H1 (cell line): ENCODE measurements around the gene GABRB2. TPM values are rescaled to one million over a fixed set of nuclear protein-coding genes. Genes with fewer than 3 reads are reported as not detected.

Experiments
- CTCF ChIA-PET: fragments of 300-600 bp; sonication (Branson Sonifier 250); formaldehyde crosslinking; loops from one replicate; lab custom pipeline; 2021; ENCODE audit not compliant: partially characterized antibody; lab: Charles Lee
- POLR2A ChIA-PET: fragments of 300-600 bp; sonication (Branson Sonifier 250); formaldehyde crosslinking; loops from one replicate; lab custom pipeline; 2021; ENCODE audit warnings: inconsistent platforms; ENCODE audit not compliant: partially characterized antibody; lab: Charles Lee
- DNase-seq, 2 experiments: peaks; one replicate each; pipeline versions ENCODE4 v3.0.0 to v3.0.0-alpha.2; 2010 to 2022; ENCODE audit warnings: low spot score in 2 of 2, low read depth in 1 of 2, mixed read lengths in 1 of 2
- FAIRE-seq: peaks from 2 replicates; lab custom pipeline; 2011; peaks lifted over from hg19 to GRCh38; lab: Jason Lieb, UNC
- H2AFZ ChIP-seq: 2 replicates; pipeline ENCODE4 v1.8.1; 2012; ENCODE audit warnings: low read length, inconsistent platforms
- H2AK5ac ChIP-seq: 2 replicates; pipeline ENCODE4 v1.6.1; 2013; ENCODE audit warnings: low read depth, low read length
- H2BK120ac ChIP-seq: replicated peaks from 2 replicates; pipeline ENCODE3; 2013; ENCODE audit warnings: low read depth, low read length, inconsistent platforms
- H2BK12ac ChIP-seq: 2 replicates; pipeline ENCODE4 v1.6.1; 2013; ENCODE audit warnings: low read depth, low read length
- H2BK15ac ChIP-seq: 2 replicates; pipeline ENCODE4 v1.6.1; 2013; ENCODE audit warnings: low read length
- H2BK20ac ChIP-seq: 2 replicates; pipeline ENCODE4 v1.6.1; 2013; ENCODE audit warnings: low read length
- H2BK5ac ChIP-seq: 2 replicates; pipeline ENCODE4 v1.6.1; 2013; ENCODE audit warnings: low read depth, low read length
- H3K14ac ChIP-seq: 2 replicates; pipeline ENCODE4 v1.6.1; 2013; ENCODE audit warnings: inconsistent platforms; ENCODE audit not compliant: insufficient read length
- H3K18ac ChIP-seq: 2 replicates; pipeline ENCODE4 v1.6.1; 2013; ENCODE audit warnings: low read length; ENCODE audit errors: extremely low read depth
- H3K23ac ChIP-seq: 2 replicates; pipeline ENCODE4 v1.6.1; 2013; ENCODE audit warnings: inconsistent platforms; ENCODE audit not compliant: insufficient read length
- H3K23me2 ChIP-seq: 2 replicates; pipeline ENCODE4 v1.6.1; 2013; ENCODE audit warnings: low read depth, low read length
- H3K27ac ChIP-seq: 2 replicates; pipeline ENCODE4 v1.6.1; 2011; ENCODE audit warnings: low read depth, low read length, inconsistent platforms
- H3K27me3 ChIP-seq, 4 experiments: replicated peaks in 1 of 4; 1 replicate in 1 of 4; 2 replicates in 3 of 4; pipeline versions ENCODE4 v1.6.1 to v1.8.1; 2011 to 2013; ENCODE audit warnings: low read length in 3 of 4, mild to moderate bottlenecking in 3 of 4, inconsistent platforms in 2 of 4, mixed read lengths in 2 of 4, moderate library complexity in 1 of 4; ENCODE audit not compliant: control insufficient read depth in 3 of 4, insufficient read depth in 3 of 4; ENCODE audit errors: extremely low read depth in 1 of 4
- H3K36me3 ChIP-seq, 4 experiments: 2 replicates each; pipeline versions ENCODE4 v1.6.1 to v1.8.1; 2011 to 2013; ENCODE audit warnings: mild to moderate bottlenecking in 4 of 4, low read length in 3 of 4, moderate library complexity in 2 of 4, control low read depth in 1 of 4, inconsistent platforms in 1 of 4; ENCODE audit not compliant: insufficient read depth in 4 of 4, control insufficient read depth in 2 of 4
- H3K4ac ChIP-seq: replicated peaks from 2 replicates; pipeline ENCODE3; 2013; ENCODE audit warnings: low read length, low read depth, mixed read lengths, inconsistent platforms; ENCODE audit not compliant: insufficient read length
- H3K4me1 ChIP-seq, 4 experiments: replicated peaks in 1 of 4; 1 replicate in 1 of 4; 2 replicates in 3 of 4; pipeline versions ENCODE4 v1.6.1 to v1.8.1; 2011 to 2013; ENCODE audit warnings: low read length in 3 of 4, inconsistent platforms in 2 of 4, mixed read lengths in 1 of 4; ENCODE audit not compliant: insufficient read depth in 4 of 4, control insufficient read depth in 3 of 4
- H3K4me2 ChIP-seq, 2 experiments: 2 replicates each; pipeline versions ENCODE4 v1.6.1 to v1.8.1; 2011 to 2013; ENCODE audit warnings: low read depth in 2 of 2, low read length in 2 of 2, control low read depth in 1 of 2, inconsistent platforms in 1 of 2, mild to moderate bottlenecking in 1 of 2; ENCODE audit not compliant: insufficient read depth in 1 of 2
- H3K4me3 ChIP-seq, 4 experiments: fragments of 200-600, 300-600 bp in 1 of 4; sonication (generic), shearing (Covaris generic), sonication (Bioruptor Twin) in 1 of 4; 2 replicates each; pipeline versions ENCODE4 v1.5.1 to v1.8.1; 2011 to 2016; ENCODE audit warnings: low read length in 4 of 4, low read depth in 3 of 4, control low read depth in 2 of 4, inconsistent platforms in 2 of 4, mild to moderate bottlenecking in 2 of 4, mixed read lengths in 1 of 4, moderate library complexity in 1 of 4; ENCODE audit not compliant: insufficient read depth in 2 of 4; ENCODE audit errors: extremely low read depth in 1 of 4
- H3K56ac ChIP-seq: replicated peaks from 2 replicates; pipeline ENCODE3; 2013; ENCODE audit warnings: low read depth, mild to moderate bottlenecking, mixed read lengths, low read length, inconsistent platforms; ENCODE audit not compliant: insufficient read length
- H3K79me1 ChIP-seq: 2 replicates; pipeline ENCODE4 v1.6.1; 2013; ENCODE audit warnings: low read depth, low read length, control low read depth
- H3K79me2 ChIP-seq, 2 experiments: 2 replicates each; pipeline versions ENCODE4 v1.6.1 to v1.8.1; 2012 to 2013; ENCODE audit warnings: low read length in 2 of 2, mild to moderate bottlenecking in 2 of 2, inconsistent platforms in 1 of 2; ENCODE audit not compliant: insufficient read depth in 2 of 2, control insufficient read depth in 1 of 2
- H3K9ac ChIP-seq, 4 experiments: replicated peaks in 1 of 4; 1 replicate in 1 of 4; 2 replicates in 3 of 4; pipeline versions ENCODE4 v1.6.1 to v1.8.1; 2011 to 2013; ENCODE audit warnings: low read depth in 3 of 4, low read length in 3 of 4, control low read depth in 2 of 4, mild to moderate bottlenecking in 2 of 4, moderate library complexity in 2 of 4, inconsistent platforms in 1 of 4; ENCODE audit errors: extremely low read depth in 1 of 4
- H3K9me3 ChIP-seq, 2 experiments: 2 replicates each; pipeline versions ENCODE4 v1.6.1 to v1.8.1; 2012 to 2013; ENCODE audit warnings: mild to moderate bottlenecking in 2 of 2, moderate library complexity in 2 of 2, control low read depth in 1 of 2, inconsistent platforms in 1 of 2, low read depth in 1 of 2, low read length in 1 of 2, mixed read lengths in 1 of 2; ENCODE audit not compliant: insufficient read depth in 2 of 2
- H4K20me1 ChIP-seq, 2 experiments: replicated peaks in 1 of 2; 2 replicates each; pipeline versions ENCODE3 to v1.8.1; 2011 to 2013; ENCODE audit warnings: inconsistent platforms in 2 of 2, low read length in 2 of 2, mild to moderate bottlenecking in 1 of 2; ENCODE audit not compliant: insufficient read depth in 2 of 2, control insufficient read depth in 1 of 2
- H4K5ac ChIP-seq: 2 replicates; pipeline ENCODE4 v1.6.1; 2013; ENCODE audit warnings: low read length, low read depth, mixed read lengths, inconsistent platforms; ENCODE audit not compliant: insufficient read length
- H4K8ac ChIP-seq: 2 replicates; pipeline ENCODE4 v1.8.0; 2013; ENCODE audit warnings: mild to moderate bottlenecking, moderate library complexity, low read length, inconsistent platforms; ENCODE audit not compliant: insufficient read depth; ENCODE audit errors: extremely low read depth
- H4K91ac ChIP-seq: replicated peaks from 2 replicates; pipeline ENCODE3; 2013; ENCODE audit warnings: low read length, mixed read lengths, inconsistent platforms; ENCODE audit not compliant: insufficient read length
- ATF3 ChIP-seq: IDR thresholded peaks from 2 replicates; pipeline ENCODE4 v1.6.1; 2011; ENCODE audit warnings: low read depth, mild to moderate bottlenecking, low read length; ENCODE audit not compliant: insufficient read depth
- BRCA1 ChIP-seq: IDR thresholded peaks from 2 replicates; pipeline ENCODE4 v1.6.1; 2012; ENCODE audit warnings: low read depth, low read length, improper control_type of control experiment
- CTBP2 ChIP-seq: IDR thresholded peaks from 2 replicates; pipeline ENCODE4 v1.7.0; 2011; ENCODE audit warnings: borderline replicate concordance, mild to moderate bottlenecking, moderate library complexity, mixed read lengths, low read length; ENCODE audit not compliant: insufficient read depth, insufficient read length
- FOSL1 ChIP-seq: IDR thresholded peaks from 2 replicates; pipeline ENCODE4 v1.6.1; 2011; ENCODE audit warnings: mild to moderate bottlenecking, low read depth, low read length, moderate library complexity; ENCODE audit not compliant: insufficient read depth
- JUN ChIP-seq: IDR thresholded peaks from 2 replicates; pipeline ENCODE4 v1.6.1; 2011; ENCODE audit warnings: low read depth, mild to moderate bottlenecking, improper control_type of control experiment, low read length
- SP2 ChIP-seq: IDR thresholded peaks from 2 replicates; pipeline ENCODE4 v1.6.1; 2012; ENCODE audit warnings: mild to moderate bottlenecking, low read length, inconsistent platforms
- WGBS, 2 experiments: shearing (Covaris generic) in 1 of 2; methylation state at CpG; one replicate each; pipeline versions ENCODE4 v1.1.6 to v1.1.7; 2013 to 2015; ENCODE audit warnings: low lambda C conversion rate in 2 of 2, mixed read lengths in 2 of 2, inconsistent platforms in 1 of 2, low coverage in 1 of 2, missing lambda C conversion rate in 1 of 2; ENCODE audit not compliant: insufficient replicate concordance in 2 of 2, insufficient coverage in 1 of 2, insufficient read length in 1 of 2; ENCODE audit errors: extremely low coverage in 1 of 2, missing lambda C conversion rate in 1 of 2; 5-methylcytosine and 5-hydroxymethylcytosine counted together
- polyA plus RNA-seq, 7 experiments: library from polyadenylated mRNA; depleted of rRNA in 3 of 7; stranded (reverse) in 5 of 7; unstranded in 2 of 7; fragments of >200 nt in 5 of 7; fragments of 200-250 nt in 2 of 7; gene quantifications; 1 replicate in 5 of 7; 2 replicates in 1 of 7; 4 replicates in 1 of 7; pipeline versions ENCODE4 v1.2.1 to v1.2.3, GENCODE V29; 2011 to 2013; ENCODE audit warnings: missing spikeins in 2 of 7, mixed read lengths in 2 of 7
- total RNA-seq: library from RNA; stranded (reverse); fragmentation: NEBNext Ultra II Directional; extraction: Animal tissue kit (Norgen Biotek cat#: 25700); gene quantifications from 2 replicates; pipeline ENCODE4 v1.2.1, GENCODE V29; 2021
- TF ChIP-seq, protein P1 (sequence below): IDR thresholded peaks from 2 replicates; pipeline ENCODE4 v1.6.1; 2011; ENCODE audit warnings: low read length, improper control_type of control experiment

GABRB2 gene
- total and polyA plus RNA-seq, 2 of the 8 experiments (the other 6 are each of a cell fraction or from before 2014, with no cell fraction given): 0.54 to 1.9 TPM

GRCh38 chr5:161358446-161358845 lies 188.1 kb downstream of the GABRB2 start:
- no peaks in the 10 kb centered on the region for H3K36me3 ChIP-seq
- no peak for TF ChIP-seq FOSL1
- TF ChIP-seq, protein P1, sequence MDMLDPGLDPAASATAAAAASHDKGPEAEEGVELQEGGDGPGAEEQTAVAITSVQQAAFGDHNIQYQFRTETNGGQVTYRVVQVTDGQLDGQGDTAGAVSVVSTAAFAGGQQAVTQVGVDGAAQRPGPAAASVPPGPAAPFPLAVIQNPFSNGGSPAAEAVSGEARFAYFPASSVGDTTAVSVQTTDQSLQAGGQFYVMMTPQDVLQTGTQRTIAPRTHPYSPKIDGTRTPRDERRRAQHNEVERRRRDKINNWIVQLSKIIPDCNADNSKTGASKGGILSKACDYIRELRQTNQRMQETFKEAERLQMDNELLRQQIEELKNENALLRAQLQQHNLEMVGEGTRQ: no peak
- TF ChIP-seq JUN: no peak
- TF ChIP-seq CTBP2: no peak
- TF ChIP-seq SP2: no peak
- TF ChIP-seq BRCA1: no peak
- no peak for TF ChIP-seq ATF3

More at GRCh38 chr5:161358446-161358845, 188.1 kb downstream of the GABRB2 start:
- Histone ChIP-seq H3K23me2 (no peaks in the 10 kb centered on the region; the same call in 1 of the 2 replicates), H3K56ac (no peak overlapping the region), H3K79me2 (no peaks in the 10 kb centered on the region), H3K4me1 (no peaks in the 10 kb centered on the region), H2BK12ac (no peak overlapping the region), H3K27ac (no peak overlapping the region), H3K14ac (no peak overlapping the region), H3K79me1 (no peaks in the 10 kb centered on the region), H3K9me3 (no peaks in the 10 kb centered on the region), H4K91ac (no peak overlapping the region), H3K18ac (no peak overlapping the region), H3K27me3 (peaks cover 0 to 2% (median 0%) of the 10 kb centered on the region in 4 experiments; a peak in 1 of 7 replicates), H2AK5ac (no peak overlapping the region), H4K20me1 (no peaks in the 10 kb centered on the region), H3K23ac (no peak overlapping the region), H2BK5ac (no peak overlapping the region), H3K9ac (no peak overlapping the region), H4K5ac (no peak overlapping the region), H2AFZ (no peak overlapping the region), H4K8ac (no peak overlapping the region), H3K4me2 (no peak overlapping the region), H2BK120ac (no peak overlapping the region), H2BK15ac (no peak overlapping the region), H2BK20ac (no peak overlapping the region), H3K4ac (no peak overlapping the region), H3K4me3 (no peak overlapping the region)
- ChIA-PET CTCF (interaction anchor here (0.6 to 1.3 kb wide), 2 partner anchors 18 to 111 kb away, joined by 4 read pairs; no protein-coding TSS in a partner anchor), POLR2A (no interaction called here)
- FAIRE-seq: no peak
- WGBS, 2 experiments: 91 to 100% methylated on average over 1 to 2 of the region's 2 CpGs
- DNase-seq: no peak
